Activated T-cell treated with anti-CD3 and anti-CD28 coated beads, Interleukin-2, amount 50 U/mL, for 48 hours (primary cell): ENCODE results near the gene GPER1.
"Not testable (repeated sequence)": the region's sequence is repeated elsewhere in the genome, so short reads cannot be mapped to it uniquely, and the experiment has no call there.

Experiments used
- DNase-seq, 2 experiments: peaks; one replicate each; pipeline ENCODE4 v3.0.0-alpha.2; 2020

Gene GPER1

GRCh38 chr7:1071731-1072254 lies 16.1 kb upstream of the GPER1 start:
- DNase-seq = no peak

GRCh38 chr7:1073142-1073977 lies 14.6 kb upstream of the GPER1 start:
- DNase-seq = no peak

GRCh38 chr7:1074018-1074417 lies 13.9 kb upstream of the GPER1 start:
- DNase-seq = not testable (repeated sequence)

- DNase-seq = no peak
Measured at GRCh38 chr7:1074593-1075431, 13.1 kb upstream of the GPER1 start.

GRCh38 chr7:1076184-1077072 lies 11.5 kb upstream of the GPER1 start:
- no peak for DNase-seq

GRCh38 chr7:1078519-1078918 lies 9.4 kb upstream of the GPER1 start:
- no peak for DNase-seq

GRCh38 chr7:1078985-1079384 lies 8.9 kb upstream of the GPER1 start:
- no peak for DNase-seq

GRCh38 chr7:1079546-1079945 lies 8.4 kb upstream of the GPER1 start:
- DNase-seq = no peak

- DNase-seq = no peak
Measured at GRCh38 chr7:1080252-1080920, 7.5 kb upstream of the GPER1 start.

- DNase-seq = no peak
Measured at GRCh38 chr7:1080921-1081255, 7.0 kb upstream of the GPER1 start.

GRCh38 chr7:1081336-1081735 lies 6.6 kb upstream of the GPER1 start:
- no peak for DNase-seq

GRCh38 chr7:1081931-1082401 lies 5.9 kb upstream of the GPER1 start:
- no peak for DNase-seq

- DNase-seq = no peak
Measured at GRCh38 chr7:1083729-1084657, 3.9 kb upstream of the GPER1 start.

- DNase-seq = no peak
Measured at GRCh38 chr7:1085266-1085665, 2.6 kb upstream of the GPER1 start.

- DNase-seq = no peak
Measured at GRCh38 chr7:1085910-1086421, 1.9 kb upstream of the GPER1 start.

- peak; percentile 85 to 86 for DNase-seq
Measured at GRCh38 chr7:1086588-1087464, 1.1 kb upstream of the GPER1 start.

- no peak for DNase-seq
Measured at GRCh38 chr7:1087465-1087814, 473 bp upstream of the GPER1 start.

GRCh38 chr7:1090236-1090635 lies 2.3 kb downstream of the GPER1 start:
- no peak for DNase-seq

- no peak for DNase-seq
Measured at GRCh38 chr7:1090686-1091643, 3.1 kb downstream of the GPER1 start.
